ENCODE results near the gene MGST3.

GRCh38 chr1:165632491-165632890 is 1.5 kb downstream of the MGST3 start:
- no peak for TF ChIP-seq CTCF (IDR thresholded peaks at IDR 0.05)
- no peak for TF ChIP-seq EP300 (IDR thresholded peaks at IDR 0.05)
- no peak for TF ChIP-seq POLR2A (IDR thresholded peaks at IDR 0.05)
- TF ChIP-seq POLR2AphosphoS5 (IDR thresholded peaks at IDR 0.05): no peak

All from suprapubic skin (tissue), 4 donors.